GM19455 (cell line): ENCODE measurements around the gene TIAM2.

Source experiments
- ATAC-seq: cut with Tn5 transposase; IDR thresholded peaks from one replicate; pipeline ENCODE4 v1.9.1; 2021; ENCODE audit not compliant: unreplicated experiment

TIAM2 gene

DNA sequence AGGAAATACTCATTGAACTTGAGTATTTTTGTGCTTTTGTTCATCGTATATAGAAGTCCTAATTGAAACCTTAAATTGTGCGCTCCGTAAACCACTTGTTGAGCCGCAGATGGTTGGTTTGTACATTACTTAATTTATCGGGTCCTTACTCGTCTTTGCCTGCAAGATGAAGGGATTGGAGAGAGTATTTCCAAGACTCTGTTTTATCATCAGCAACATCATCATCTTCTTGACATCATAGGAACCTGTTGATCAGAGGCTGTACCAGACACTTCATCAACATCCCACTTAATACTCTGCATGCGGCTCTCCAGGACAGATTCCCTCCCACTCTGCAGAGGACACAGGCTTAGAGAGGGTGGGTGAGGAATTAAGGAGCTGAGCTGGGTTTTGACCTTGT lies 28.6 kb downstream of the TIAM2 start:
- no peak for ATAC-seq

DNA sequence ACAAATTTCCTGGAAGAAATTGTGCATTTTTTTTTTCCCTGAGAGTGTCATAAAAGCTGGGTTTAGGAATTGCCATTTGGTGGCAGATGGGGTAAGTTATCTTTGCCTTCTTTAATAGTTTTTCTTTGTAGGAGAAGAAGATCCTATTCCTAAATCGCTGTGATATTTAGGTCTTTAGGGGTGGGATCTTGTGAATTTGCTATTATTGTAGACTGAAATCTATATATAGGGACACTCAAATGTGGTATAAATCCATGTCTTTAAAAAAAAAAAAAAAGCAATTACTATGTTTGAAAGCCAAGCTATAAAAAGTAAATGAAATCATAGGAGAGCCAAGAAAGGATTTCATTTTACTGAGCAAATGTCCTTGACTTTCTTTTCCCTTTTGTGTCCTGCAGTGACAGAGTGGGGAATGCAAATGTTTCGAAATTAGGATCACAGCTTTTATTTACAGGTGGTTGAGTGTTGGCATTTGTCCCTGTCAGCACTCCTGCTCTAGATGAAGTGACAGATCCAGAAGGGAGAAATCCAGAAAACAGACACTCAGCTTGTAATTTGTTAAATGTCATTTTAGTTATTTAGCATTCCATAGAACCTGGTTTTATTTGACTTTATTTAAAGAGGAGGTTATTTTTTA lies 29.4 kb downstream of the TIAM2 start:
- ATAC-seq = no peak

DNA sequence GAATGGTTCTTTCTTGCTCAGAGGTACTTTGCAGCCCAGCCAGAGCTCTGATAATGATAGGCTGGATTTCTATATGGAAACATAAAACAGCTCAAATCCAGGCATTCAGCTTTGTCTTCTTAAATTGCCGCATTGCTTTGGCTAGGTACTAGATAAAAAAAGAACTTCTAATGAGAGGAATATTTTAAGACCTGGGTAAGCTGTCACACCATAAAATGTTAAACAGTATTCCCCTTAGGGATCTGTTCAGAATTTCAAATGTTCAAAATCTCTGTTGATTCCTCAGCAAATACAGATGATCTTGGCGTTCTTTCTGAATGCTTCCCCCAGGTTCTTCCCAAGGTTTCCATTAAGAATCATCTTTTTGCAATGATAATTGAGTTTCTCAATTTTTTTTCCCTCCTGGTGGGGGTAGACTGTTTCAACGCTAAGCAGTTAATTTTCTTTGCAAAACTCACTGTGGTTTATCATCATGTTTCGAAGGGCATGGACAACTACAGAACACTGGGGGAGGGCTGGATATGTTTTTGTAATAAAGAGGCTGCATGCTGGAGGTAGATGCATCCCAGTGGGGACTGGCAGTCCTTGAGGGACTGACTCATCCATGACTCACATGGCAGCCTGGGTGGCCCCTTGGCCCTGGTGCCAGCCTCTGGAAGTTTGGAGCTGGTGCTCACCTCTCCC lies 31.0 kb downstream of the TIAM2 start:
- ATAC-seq = no peak

DNA sequence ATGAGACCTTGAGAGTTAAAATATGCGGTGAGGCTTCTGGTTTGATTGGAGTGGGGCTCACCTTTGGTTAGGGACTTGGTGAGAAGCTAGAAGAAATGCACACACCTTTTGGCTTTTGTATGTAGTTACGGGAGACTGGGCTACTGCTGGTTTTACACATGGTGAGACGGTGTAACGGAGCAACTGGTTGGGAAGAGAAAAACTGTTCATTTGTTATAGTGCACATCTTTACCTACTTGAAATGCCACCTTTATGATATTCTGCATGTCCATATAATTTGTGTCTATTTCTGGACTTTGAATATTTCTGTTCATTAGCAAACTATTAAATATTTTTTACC lies 31.6 kb downstream of the TIAM2 start:
- no peak for ATAC-seq

DNA sequence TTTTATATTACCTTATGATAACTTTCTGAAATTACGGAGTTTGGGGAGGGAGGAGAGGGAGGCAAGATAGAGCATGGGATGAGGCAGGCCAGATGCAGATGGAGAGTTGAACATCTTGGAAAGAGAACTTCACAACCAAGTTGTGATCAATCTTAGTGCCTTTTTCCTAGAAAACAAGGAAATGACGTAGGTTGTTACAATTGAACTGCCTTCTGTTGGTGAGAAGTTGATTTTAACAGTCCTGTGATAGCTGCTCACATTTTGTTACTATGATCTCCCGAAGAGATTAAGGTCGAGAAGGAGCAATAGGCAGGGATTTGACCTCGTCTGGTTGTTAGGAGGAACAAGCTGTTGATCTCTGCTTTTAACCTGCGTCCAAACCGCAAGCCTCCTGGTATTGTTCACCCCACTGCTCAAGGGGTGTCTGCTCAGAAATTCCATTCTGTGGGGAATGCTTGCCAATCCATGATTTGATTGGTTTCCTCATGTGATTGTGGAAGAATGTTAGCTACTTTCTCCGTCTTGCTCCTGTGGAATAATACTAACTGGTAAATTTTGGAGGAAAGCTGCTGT lies 35.1 kb downstream of the TIAM2 start:
- ATAC-seq = no peak

DNA sequence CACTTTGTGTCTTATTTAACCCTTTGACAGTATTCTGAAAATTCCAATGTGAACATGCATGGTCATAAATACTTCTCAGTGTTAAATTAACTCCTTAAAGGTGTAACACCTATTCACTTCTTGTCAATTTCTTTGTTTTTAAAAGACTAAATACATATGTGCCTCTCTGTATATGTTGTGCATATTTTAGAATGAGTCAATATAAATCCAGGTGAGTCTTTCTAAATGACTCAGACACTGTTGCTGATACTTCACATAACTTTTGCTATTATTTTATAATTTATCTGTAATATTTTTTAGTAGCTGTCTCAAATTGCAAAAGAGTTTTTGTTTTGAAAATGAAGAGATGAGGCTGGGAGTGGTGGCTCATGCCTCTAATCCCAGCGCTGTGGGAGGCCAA lies 36.0 kb downstream of the TIAM2 start:
- no peak for ATAC-seq

DNA sequence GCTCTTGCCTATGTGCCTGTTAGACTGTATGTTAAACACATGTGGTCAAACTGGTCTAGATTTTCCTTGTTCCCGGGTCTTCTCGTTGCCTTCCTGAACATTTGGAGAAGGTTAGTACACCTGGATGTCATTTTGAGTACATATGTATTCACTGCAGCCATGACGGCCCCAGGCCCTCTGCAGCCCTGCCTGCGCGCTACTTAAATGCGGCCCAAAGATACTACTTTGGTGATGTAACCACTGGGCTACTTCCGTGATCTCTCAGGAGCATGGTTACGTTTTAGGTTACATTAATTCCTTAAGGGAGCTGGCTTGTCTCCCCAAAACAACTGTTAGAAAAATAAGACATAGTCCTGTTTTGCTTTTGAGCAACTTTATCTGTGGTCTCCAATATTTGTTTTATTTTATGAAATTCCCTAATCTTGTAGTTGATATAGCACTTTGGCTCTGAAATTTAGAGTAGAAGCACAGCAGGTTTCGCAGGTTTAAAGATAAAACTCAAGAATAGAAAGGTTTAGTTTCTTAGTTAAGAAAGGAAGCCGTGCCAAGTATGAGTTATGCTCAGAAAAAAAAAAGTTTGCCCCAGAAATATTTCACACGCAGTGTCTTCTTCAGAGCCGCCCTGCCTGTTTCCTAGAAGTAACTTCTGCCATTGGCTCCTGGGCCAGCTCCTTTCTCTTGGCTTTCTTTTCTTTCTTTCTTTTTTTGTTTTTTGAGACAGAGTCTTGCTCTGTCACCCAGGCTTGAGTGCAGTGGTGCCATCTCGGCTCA lies 38.1 kb downstream of the TIAM2 start:
- ATAC-seq = no peak

DNA sequence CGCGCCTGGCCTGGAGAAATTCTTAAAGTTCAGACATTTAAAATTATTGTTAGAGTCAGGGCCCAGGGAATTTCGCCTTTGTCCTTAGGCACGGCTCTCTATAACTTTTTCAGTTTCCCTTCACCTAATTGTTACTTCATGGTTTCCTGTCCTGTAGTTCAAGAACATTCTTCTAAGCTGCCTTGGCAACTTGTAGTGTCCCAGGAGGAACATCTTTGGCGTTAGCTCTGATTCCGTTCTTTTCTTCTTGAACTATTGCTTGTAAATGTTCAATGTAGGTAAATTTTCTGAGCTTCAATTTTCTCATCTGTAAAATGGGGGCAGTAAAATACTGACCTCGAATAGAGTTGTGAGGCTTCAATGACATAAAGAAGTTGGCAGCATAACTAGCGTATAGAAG lies 41.8 kb downstream of the TIAM2 start:
- no peak for ATAC-seq

DNA sequence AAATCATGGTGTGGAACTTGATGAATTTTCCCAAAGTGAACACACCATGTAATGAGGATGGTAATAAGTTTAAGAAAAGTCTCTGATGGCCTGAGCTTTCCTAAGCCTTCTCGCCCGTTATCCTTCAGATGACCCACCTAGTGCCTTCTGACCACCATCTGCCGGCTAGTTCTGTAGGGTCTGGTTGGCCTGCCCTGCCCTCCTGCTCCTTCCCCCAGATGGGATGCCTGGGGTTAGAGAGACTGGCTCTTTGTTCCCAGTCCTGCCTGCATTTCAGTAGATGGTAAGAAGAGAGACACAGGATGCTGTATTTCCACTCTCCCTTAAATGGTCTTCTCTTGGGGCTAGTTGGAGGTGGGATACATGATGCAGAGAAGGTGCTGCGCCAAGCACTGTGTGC lies 43.0 kb downstream of the TIAM2 start:
- ATAC-seq = no peak

DNA sequence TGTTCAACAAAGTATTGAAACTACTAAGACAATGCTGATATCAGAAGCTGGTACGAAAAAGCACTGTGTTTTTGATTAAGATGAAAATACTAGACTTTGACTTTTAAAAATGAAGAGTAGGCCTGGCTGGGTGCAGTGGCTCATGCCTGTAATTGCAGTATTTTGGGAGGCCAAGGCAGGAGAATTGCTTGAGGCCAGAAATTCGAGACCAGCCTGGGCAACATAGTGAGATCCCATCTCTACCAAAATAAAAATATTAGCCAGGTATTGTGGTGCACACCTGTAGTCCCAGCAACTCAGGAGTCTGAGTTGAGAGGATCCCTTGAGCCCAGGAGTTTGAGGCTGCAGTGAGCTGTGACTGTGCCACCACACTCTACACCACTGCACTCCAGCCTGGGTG lies 43.4 kb downstream of the TIAM2 start:
- no peak for ATAC-seq

DNA sequence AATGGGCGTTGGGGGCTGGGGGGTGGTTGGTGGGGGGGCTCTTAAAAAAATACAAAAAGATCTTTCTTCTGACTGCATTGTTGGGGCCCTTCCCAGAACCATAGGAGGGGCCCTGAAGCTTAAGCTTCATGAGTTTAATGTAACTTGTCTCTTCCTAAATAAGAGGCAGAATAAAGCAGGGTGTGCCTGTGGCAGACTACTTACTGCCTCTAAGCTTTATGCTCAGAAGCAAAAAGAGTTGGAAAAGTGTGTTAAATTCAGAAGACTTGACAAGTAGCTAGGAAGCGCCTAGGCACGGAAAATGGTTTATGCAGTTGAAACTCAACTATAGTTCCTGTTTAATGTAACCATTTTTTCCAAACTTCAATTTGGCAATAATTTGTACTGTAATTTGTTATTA lies 44.5 kb downstream of the TIAM2 start:
- ATAC-seq = no peak

DNA sequence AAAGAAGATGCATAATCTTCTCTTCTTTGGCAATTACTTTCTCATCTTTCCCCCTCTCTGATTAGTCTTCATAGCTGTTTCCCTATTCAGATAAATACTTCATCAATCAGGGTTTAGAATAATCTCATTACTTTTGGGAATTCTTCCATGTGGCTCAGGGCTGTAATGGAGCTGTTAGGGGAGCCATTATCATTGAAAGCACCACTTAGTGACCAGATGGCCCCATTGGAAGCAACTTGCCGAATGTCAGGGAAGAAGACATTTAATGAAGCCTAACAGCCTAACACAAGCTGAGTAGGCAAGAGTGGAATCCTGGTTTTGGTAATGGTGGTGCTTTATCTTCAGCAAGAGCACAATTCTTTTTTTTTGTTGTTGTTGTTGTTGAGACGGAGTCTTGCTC lies 45.0 kb downstream of the TIAM2 start:
- no peak for ATAC-seq

DNA sequence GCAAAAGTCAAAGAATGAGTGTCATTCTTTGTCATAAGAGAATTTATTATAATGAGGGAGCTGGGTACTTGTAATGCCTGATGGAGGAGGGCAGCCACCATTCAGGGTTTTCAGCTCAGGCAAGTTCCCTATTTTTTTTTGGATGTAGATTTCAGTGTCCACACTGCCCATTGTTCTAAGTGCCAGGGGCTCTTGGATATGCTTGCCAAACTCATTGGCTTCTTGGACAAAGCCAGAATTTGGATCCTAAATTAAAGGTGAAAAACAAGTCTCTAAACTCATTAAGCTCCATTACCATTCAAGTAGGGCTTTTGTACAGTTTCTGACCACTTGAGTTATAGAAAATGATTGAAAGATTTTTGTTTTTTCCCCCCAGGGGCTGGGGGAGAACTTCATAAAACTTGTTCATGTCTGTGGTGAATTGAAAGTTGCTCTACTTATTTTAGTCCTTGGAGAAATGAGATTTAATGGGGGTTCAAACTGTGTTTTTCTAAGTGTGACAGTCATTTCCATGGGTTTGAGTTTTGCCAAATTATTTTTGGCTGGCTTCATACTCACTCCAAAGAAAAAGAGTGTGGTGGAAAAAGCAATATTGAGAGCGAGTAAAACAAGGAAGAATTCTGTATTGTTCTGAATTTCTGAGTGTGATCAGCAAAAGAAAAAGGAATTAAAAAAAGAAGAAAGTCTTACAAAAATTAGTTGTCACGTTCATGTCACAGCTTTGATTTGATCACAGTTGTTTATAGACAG lies 46.0 kb downstream of the TIAM2 start:
- ATAC-seq = no peak

DNA sequence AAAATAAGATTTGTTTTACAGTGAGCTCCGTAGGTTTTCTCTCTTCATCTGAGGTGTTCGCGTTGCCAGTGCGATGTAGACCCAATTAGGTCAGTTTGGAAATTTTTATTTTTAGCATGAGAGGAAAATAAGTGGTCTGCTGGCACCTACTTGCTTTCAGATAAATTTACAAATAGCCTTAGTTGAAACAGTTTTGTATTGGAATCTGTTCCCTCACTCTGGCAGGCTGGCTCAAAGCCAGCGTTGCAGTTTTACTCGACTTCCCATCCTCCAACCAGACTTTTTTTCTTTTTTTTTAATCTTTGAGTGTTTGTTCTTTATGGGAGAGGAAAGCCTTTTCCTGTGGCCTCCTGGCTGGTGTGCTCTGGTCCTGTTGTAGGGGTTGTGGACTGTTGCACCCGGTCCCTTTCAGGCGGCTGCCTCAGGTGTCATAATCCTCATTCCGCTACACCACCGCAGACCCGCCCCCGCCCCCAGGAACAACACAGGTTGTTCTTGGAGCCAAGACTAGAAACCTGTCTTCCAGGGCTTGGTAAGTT lies 46.7 kb downstream of the TIAM2 start:
- ATAC-seq = no peak

DNA sequence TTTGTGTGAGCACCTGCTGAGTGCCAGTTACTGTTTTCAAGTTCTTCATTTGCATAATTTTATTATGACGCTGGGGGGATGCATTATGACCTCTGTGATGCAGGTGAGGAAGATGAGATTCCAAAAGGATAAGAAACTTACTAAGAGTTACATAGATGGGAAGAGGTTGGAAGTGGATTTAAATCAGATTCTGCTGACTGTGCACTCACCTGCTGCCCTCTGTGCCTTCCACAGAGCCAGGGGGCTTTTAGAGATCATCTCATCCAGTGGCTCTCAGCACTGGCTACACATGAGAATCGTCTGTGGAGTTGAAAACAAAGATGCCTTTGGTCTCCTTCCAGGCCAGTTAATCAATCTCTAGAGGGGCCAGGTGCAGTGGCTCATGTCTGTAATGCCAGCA lies 47.9 kb downstream of the TIAM2 start:
- no peak for ATAC-seq

DNA sequence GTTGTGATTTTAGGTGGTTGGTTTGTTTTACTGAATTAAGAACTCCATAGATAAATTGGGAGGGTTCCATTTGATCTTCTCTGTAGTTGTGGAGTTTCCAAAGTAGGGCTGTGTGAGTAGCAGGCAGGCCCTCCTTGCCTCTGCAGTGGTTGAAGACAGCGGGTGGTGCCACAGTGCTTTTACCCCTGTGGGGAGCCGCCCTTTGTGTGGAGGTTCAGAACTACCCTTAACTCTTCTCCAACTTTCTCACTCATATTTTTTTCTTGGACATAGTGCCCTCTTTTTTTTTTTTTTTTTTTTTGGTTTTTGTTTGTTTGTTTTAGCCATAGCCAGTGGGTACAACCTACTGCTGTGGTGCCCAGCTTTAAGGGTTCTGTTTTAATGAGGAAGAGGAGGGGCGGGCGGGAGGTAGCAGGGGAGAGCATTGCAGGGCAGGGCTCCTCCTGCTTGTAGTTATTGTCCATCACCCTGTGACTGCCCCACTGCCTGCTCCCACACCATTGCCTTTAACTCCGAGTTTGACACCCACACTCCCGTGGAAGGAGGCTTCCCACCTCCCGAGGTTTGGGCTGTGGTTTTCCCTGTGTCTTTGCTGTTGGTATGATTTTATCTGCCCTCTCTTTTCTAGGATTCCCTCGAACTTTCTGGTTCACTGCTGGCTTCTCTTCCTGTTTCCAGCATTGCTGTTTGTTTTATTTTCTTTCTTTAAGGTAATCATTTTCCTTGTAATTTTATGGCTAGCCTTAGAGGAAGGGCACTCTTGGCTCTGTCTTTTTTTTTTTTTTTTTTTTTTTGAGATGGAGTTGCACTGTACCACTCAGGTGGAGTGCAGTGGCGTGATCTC lies 50.7 kb downstream of the TIAM2 start:
- ATAC-seq = no peak

DNA sequence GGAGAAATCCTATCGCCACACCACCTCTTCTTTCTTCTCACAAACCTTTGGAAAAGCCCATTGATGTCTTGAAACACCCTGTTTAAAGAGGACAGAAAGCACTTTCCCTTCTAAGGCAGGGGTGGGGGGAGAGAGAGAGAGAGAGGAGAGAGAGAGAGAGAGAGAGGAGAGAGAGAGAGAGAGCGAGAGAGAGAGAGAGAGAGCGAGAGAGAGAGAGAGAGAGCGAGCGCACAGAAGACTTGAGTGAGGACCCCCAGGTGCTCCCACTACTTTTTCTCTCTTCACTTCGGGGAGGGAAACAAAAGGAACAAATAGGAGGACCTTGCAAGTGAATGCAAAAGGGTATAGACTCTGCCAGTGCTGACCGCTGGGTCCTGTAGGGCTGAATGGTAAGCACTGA lies 52.4 kb downstream of the TIAM2 start:
- no peak for ATAC-seq

DNA sequence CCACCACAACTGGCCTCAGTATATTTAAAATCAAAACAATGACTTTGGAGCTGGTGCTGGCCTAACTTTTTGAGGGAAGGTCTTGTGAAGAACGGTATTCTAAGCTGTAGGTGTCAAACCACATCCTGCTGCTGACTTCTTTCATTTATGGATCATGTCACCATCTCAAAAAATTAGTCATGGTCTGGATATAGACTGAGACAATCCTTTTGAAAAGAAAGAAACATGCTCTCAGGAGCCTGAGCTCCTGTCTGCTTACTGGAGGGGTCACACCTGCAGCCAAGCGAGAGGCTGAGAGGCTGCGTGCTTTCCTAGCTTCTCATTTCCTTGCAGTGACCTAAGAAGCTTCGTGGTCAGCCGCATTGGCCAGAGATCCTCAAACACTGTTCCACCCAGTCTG lies 55.2 kb downstream of the TIAM2 start:
- no peak for ATAC-seq

DNA sequence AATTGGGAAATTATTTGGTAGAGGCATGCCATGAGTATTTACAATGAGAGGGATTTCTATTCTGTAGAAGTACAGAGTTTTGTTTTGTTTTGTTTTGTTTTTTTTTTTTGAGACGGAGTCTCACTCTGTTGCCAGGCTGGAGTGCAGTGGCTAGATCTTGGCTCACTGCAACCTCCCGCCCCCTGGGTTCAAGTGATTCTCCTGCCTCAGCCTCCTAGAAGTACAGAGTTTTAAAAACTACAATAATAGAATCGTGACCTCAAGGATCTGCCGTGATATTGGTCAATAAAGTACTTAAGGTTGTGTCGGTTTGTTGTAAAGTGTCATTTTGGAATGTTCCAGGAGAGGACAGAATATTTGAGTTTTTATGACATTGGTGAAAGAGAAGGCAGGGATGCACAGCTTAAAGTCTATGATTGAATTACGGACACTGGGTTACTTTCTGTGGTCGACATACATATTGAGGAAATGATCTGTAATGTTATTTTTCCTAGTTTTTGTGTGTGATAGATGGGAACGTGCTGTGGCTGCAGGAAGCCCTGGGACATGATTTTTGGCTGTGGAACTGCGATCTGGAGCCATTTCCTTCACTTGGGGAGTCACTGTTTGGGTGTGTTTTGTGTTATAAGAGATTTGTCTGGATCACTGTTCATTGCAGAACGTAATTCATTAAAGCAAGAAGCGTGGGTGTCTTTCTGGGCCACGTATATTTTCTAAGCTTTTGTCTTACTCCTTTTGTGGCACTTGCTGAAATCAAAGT lies 59.6 kb downstream of the TIAM2 start:
- ATAC-seq = no peak

DNA sequence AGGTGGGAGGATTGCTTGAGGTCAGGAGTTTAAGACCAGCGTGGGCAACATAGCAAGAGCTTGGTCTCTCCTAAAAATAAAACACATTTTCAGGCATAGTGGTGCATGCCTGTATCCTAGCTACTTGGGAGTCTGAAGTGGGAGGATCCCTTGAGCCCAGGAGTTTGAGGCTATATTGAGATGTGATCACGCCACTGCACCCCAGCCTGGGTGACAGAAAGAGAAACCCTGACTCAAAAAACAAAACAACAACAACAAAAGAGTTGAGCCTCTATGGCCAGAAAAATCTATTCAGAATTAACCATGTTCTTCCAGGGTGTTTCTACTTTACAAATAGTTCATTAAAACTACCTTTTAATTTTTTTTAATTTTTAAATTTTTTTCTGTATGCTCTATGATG lies 60.6 kb downstream of the TIAM2 start:
- no peak for ATAC-seq
